Lung (tissue), 12 donors: Measurements from ENCODE around the gene CREB3. TPM values are rescaled to one million over a fixed set of nuclear protein-coding genes. Genes with fewer than 3 reads are reported as not detected.

Experiments used
- ATAC-seq: fragments of 200-7000 bp; cut with Tn5 transposase; one replicate; pipeline ENCODE4 v1.9.1; 2020; ENCODE audit warnings: moderate number of reproducible peaks; ENCODE audit not compliant: insufficient read depth, low FRiP score
- DNase-seq, 3 donors: peaks; one replicate each; pipeline ENCODE4 v3.0.0-alpha.2; 2013 to 2017
- H3K27ac ChIP-seq, 2 donors: one replicate each; pipeline ENCODE4 v1.5.1; 2013; ENCODE audit warnings: mild to moderate bottlenecking in 2 of 2, moderate library complexity in 2 of 2, control low read depth in 1 of 2, inconsistent platforms in 1 of 2, low read depth in 1 of 2, low read length in 1 of 2
- H3K27me3 ChIP-seq, 3 donors: one replicate each; pipeline ENCODE4 v1.5.1; 2013; ENCODE audit warnings: low read length in 2 of 3; ENCODE audit not compliant: control insufficient read depth in 3 of 3, insufficient read depth in 3 of 3
- H3K36me3 ChIP-seq, 4 donors: one replicate each; pipeline ENCODE4 v1.5.1; 2013; ENCODE audit warnings: low read length in 4 of 4, mild to moderate bottlenecking in 1 of 4, moderate library complexity in 1 of 4; ENCODE audit not compliant: control insufficient read depth in 4 of 4, insufficient read depth in 4 of 4
- H3K4me1 ChIP-seq, 5 donors: one replicate each; pipeline ENCODE4 v1.5.1; 2013; ENCODE audit warnings: low read length in 5 of 5, mild to moderate bottlenecking in 2 of 5, moderate library complexity in 1 of 5; ENCODE audit not compliant: control insufficient read depth in 5 of 5, insufficient read depth in 5 of 5
- H3K4me3 ChIP-seq: one replicate; pipeline ENCODE4 v1.5.1; 2013; ENCODE audit warnings: mild to moderate bottlenecking, control low read depth, moderate library complexity
- H3K9ac ChIP-seq, 2 donors: one replicate each; pipeline ENCODE4 v1.5.1; 2013; ENCODE audit warnings: low read length in 2 of 2, control low read depth in 1 of 2; ENCODE audit not compliant: insufficient read depth in 1 of 2
- H3K9me3 ChIP-seq, 4 donors: one replicate each; pipeline ENCODE4 v1.5.1; 2013; ENCODE audit warnings: low read length in 3 of 4, mild to moderate bottlenecking in 1 of 4, moderate library complexity in 1 of 4; ENCODE audit not compliant: control insufficient read depth in 4 of 4, insufficient read depth in 3 of 4
- CTCF ChIP-seq: IDR thresholded peaks from 2 replicates; pipeline ENCODE4 v1.5.1; 2012; ENCODE audit warnings: mild to moderate bottlenecking; ENCODE audit errors: control extremely low read depth, extremely low read depth
- WGBS, 2 donors: extraction: QIAGEN DNeasy Blood & Tissue Kit; methylation state at CpG; one replicate each; pipeline ENCODE4 v1.1.7; 2013; 5-methylcytosine and 5-hydroxymethylcytosine counted together
- polyA plus RNA-seq, 2 donors: library from polyadenylated mRNA; stranded (reverse); fragments of 200-250 nt; gene quantifications; one replicate each; pipeline ENCODE4 v1.2.1, GENCODE V29; 2013
- total RNA-seq, 2 donors: library from RNA; depleted of rRNA in 1 of 2; stranded (reverse); fragments of >200 nt in 1 of 2; gene quantifications; one replicate each; pipeline ENCODE4 v1.2.1, GENCODE V29; 2014 to 2021
- donor health status: control.
- donor health status: control.
- donor health status: Bipolar disorder and iron deficiency.
- donor health status: healthy.
- donor health status: DM: yes; HTN: yes; CAD: no.

CREB3 gene
- total and polyA plus RNA-seq, 4 donors, result 25.1 to 43.3 (median 38.9) TPM

- Histone ChIP-seq H3K4me1 (peaks cover 6 to 25% (median 11%) of the 10 kb centered on the region in 5 donors), H3K27me3 (no peaks in the 10 kb centered on the region), H3K4me3 (no peak overlapping the region), H3K27ac (peak overlapping the region; percentile 44 to 91), H3K9ac (no peak overlapping the region), H3K36me3 (peaks cover 0 to 2% (median 2%) of the 10 kb centered on the region in 4 donors), H3K9me3 (no peaks in the 10 kb centered on the region)
- ATAC-seq (no peak), DNase-seq (no peak)
- 81 to 86% methylated on average over 13 of the region's 13 CpGs for WGBS, 2 donors
- TF ChIP-seq CTCF, result no peak
Observed at GRCh38 chr9:35691757-35692301, 40.6 kb upstream of the CREB3 start.

- TF ChIP-seq CTCF, result no peak
- Histone ChIP-seq H3K4me1 (peaks cover 0 to 5% (median 0%) of the 10 kb centered on the region in 5 donors), H3K4me3 (no peak overlapping the region), H3K27ac (peak overlapping the region in 1 of 2 donors; percentile 58), H3K9ac (no peak overlapping the region), H3K27me3 (no peaks in the 10 kb centered on the region), H3K36me3 (peaks cover 29 to 42% (median 39%) of the 10 kb centered on the region in 4 donors), H3K9me3 (no peaks in the 10 kb centered on the region)
- DNase-seq, result no peak
- no peak for ATAC-seq
- 89% methylated on average over 3 of the region's 3 CpGs for WGBS, 2 donors
Observed at GRCh38 chr9:35695943-35696401, 36.5 kb upstream of the CREB3 start.

GRCh38 chr9:35696520-35697215, 35.8 kb upstream of the CREB3 start:
- peaks cover 0 to 2% (median 0%) of the 10 kb centered on the region in 5 donors for H3K4me1 ChIP-seq
- WGBS, 2 donors, result 37 to 45% methylated on average over 9 of the region's 9 CpGs
- H3K36me3 ChIP-seq, result peaks cover 31 to 48% (median 44%) of the 10 kb centered on the region in 4 donors
- H3K9me3 ChIP-seq, result no peaks in the 10 kb centered on the region
- no peak overlapping the region for H3K4me3 ChIP-seq
- peak; percentile 39 to 56 (median 45) for DNase-seq
- H3K27ac ChIP-seq, result peak overlapping the region in 1 of 2 donors; percentile 58
- no peaks in the 10 kb centered on the region for H3K27me3 ChIP-seq
- peak; percentile 32 for ATAC-seq
- peak; percentile 74 for TF ChIP-seq CTCF
- no peak overlapping the region for H3K9ac ChIP-seq
